Spleen (tissue), 11 donors: ENCODE results near the gene SORCS2. TPM values are rescaled to one million over a fixed set of nuclear protein-coding genes. Genes with fewer than 3 reads are reported as not detected.

Experiments used
- DNase-seq: peaks from one replicate; pipeline ENCODE4 v3.0.0-alpha.2; 2020
- H3K27ac ChIP-seq, 8 donors: fragments of 200-600 bp; sonication (generic) in 7 of 8; 1 replicate in 4 of 8; 2 replicates in 4 of 8; pipeline versions ENCODE4 v1.5.0 to v1.8.0; 2016 to 2021; ENCODE audit warnings: inconsistent platforms in 4 of 8, mild to moderate bottlenecking in 4 of 8, moderate library complexity in 1 of 8
- H3K27me3 ChIP-seq, 7 donors: fragments of 200-600 bp; sonication (generic) in 6 of 7; replicated peaks in 1 of 7; 1 replicate in 4 of 7; 2 replicates in 3 of 7; pipeline versions ENCODE4 v1.5.0 to v1.8.0; 2016 to 2021; ENCODE audit warnings: inconsistent platforms in 3 of 7, mild to moderate bottlenecking in 1 of 7
- H3K36me3 ChIP-seq, 6 donors: fragments of 200-600 bp; sonication (generic) in 5 of 6; 1 replicate in 4 of 6; 2 replicates in 2 of 6; pipeline versions ENCODE4 v1.5.0 to v1.8.0; 2016 to 2021; ENCODE audit warnings: inconsistent platforms in 2 of 6
- H3K4me1 ChIP-seq, 6 donors: fragments of 200-600 bp; sonication (generic) in 5 of 6; 1 replicate in 3 of 6; 2 replicates in 3 of 6; pipeline versions ENCODE4 v1.5.0 to v1.8.0; 2016 to 2021; ENCODE audit warnings: inconsistent platforms in 3 of 6
- H3K4me3 ChIP-seq, 8 donors: fragments of 200-600 bp; sonication (generic) in 7 of 8; 1 replicate in 4 of 8; 2 replicates in 4 of 8; pipeline versions ENCODE4 v1.5.0 to v1.8.0; 2016 to 2021; ENCODE audit warnings: inconsistent platforms in 4 of 8, mild to moderate bottlenecking in 4 of 8, moderate library complexity in 2 of 8
- H3K9me3 ChIP-seq, 8 donors: fragments of 200-600 bp; sonication (generic) in 7 of 8; 1 replicate in 4 of 8; 2 replicates in 4 of 8; pipeline versions ENCODE4 v1.5.0 to v1.8.0; 2016 to 2021; ENCODE audit warnings: inconsistent platforms in 4 of 8
- CTCF ChIP-seq, 11 experiments: fragments of 200-600 bp in 7 of 11; fragments of 450-650 bp in 4 of 11; sonication (generic) in 4 of 11; IDR thresholded peaks in 8 of 11; conservative IDR thresholded peaks in 3 of 11; 1 replicate in 7 of 11; 2 replicates in 4 of 11; pipeline versions ENCODE4 v1.4.0 to v1.8.0; 2016 to 2021; ENCODE audit warnings: antibody characterized with exemption in 11 of 11, inconsistent platforms in 4 of 11, mild to moderate bottlenecking in 1 of 11
- POLR2A ChIP-seq, 3 donors: fragments of 450-650 bp; IDR thresholded peaks; one replicate each; pipeline ENCODE4 v1.5.1; 2017; ENCODE audit warnings: antibody characterized with exemption in 3 of 3, mild to moderate bottlenecking in 1 of 3
- POLR2AphosphoS5 ChIP-seq, 3 donors: sonication (generic); formaldehyde crosslinking; IDR thresholded peaks; one replicate each; pipeline ENCODE4 v1.5.1; 2017; ENCODE audit warnings: antibody characterized with exemption in 3 of 3
- WGBS, 5 donors: extraction: QIAGEN DNeasy Blood & Tissue Kit in 3 of 5; methylation state at CpG; one replicate each; pipeline versions ENCODE4 v1.1.5 to v1.1.7; 2013 to 2018; 5-methylcytosine and 5-hydroxymethylcytosine counted together
- intact Hi-C: fragments of 100-400 bp; cut with DNase I; formaldehyde crosslinking; loops from one replicate; pipeline ENCODE4 v1.15.0; 2023; ENCODE audit warnings: low total_unique reads
- polyA plus RNA-seq, 3 donors: library from polyadenylated mRNA; stranded (reverse); fragments of 200-250 nt; gene quantifications; one replicate each; pipeline ENCODE4 v1.2.1, GENCODE V29; 2013
- total RNA-seq, 7 donors: library from RNA; depleted of rRNA in 3 of 7; stranded (reverse); fragments of >200 nt in 3 of 7; fragmentation: NEBNext Ultra II Directional in 4 of 7; extraction: Animal tissue kit (Norgen Biotek cat#: 25700) in 4 of 7; gene quantifications; one replicate each; pipeline versions ENCODE4 v1.1.0 to v1.2.1, GENCODE V29; 2016 to 2021
- donor health status: healthy with polysubstance abuse.
- donor health status: DM: no; HTN: no; CAD: no; lungs with moderate emphysema.
- donor health status: DM: no; HTN: no; CAD: no.
- donor health status: Bipolar disorder and iron deficiency.
- donor health status: healthy.
- donor health status: DM: no; HTN: no; CAD: no.
- donor health status: DM: yes; HTN: yes; CAD: no.

The SORCS2 gene
- total and polyA plus RNA-seq, 10 donors = 0.33 to 1.6 (median 0.60) TPM

GRCh38 chr4:7148337-7148736 lies 44.0 kb upstream of the SORCS2 start:
- H3K36me3 ChIP-seq = no peaks in the 10 kb centered on the region
- 78 to 91% (median 90%) methylated on average over 10 to 13 of the region's 13 CpGs for WGBS, 5 donors
- no peaks in the 10 kb centered on the region for H3K9me3 ChIP-seq
- peaks cover 0 to 48% (median 0%) of the 10 kb centered on the region in 7 donors for H3K27me3 ChIP-seq
- intact Hi-C loops = no loop called here
- no peak overlapping the region for H3K4me3 ChIP-seq
- H3K4me1 ChIP-seq = no peaks in the 10 kb centered on the region
- no peak overlapping the region for H3K27ac ChIP-seq
- TF ChIP-seq POLR2AphosphoS5 (IDR thresholded peaks at IDR 0.05) (no peak), POLR2A (IDR thresholded peaks at IDR 0.05) (no peak), CTCF (IDR thresholded peaks at IDR 0.05 in 8 of 11, conservative IDR thresholded peaks at IDR 0.05 in 3 of 11) (no peak)
- DNase-seq = no peak

- TF ChIP-seq POLR2A (IDR thresholded peaks at IDR 0.05) (no peak), CTCF (IDR thresholded peaks at IDR 0.05 in 8 of 11, conservative IDR thresholded peaks at IDR 0.05 in 3 of 11) (no peak), POLR2AphosphoS5 (IDR thresholded peaks at IDR 0.05) (no peak)
- no peak for DNase-seq
- Histone ChIP-seq H3K9me3 (no peaks in the 10 kb centered on the region), H3K36me3 (no peaks in the 10 kb centered on the region), H3K4me1 (no peaks in the 10 kb centered on the region), H3K4me3 (no peak overlapping the region), H3K27ac (no peak overlapping the region), H3K27me3 (peaks cover 0 to 54% (median 0%) of the 10 kb centered on the region in 7 donors)
- intact Hi-C loops = no loop called here
- 82 to 90% (median 89%) methylated on average over 14 to 20 of the region's 20 CpGs for WGBS, 5 donors
Observed at GRCh38 chr4:7150036-7150635, 42.2 kb upstream of the SORCS2 start.

- H3K27me3 ChIP-seq = peaks cover 0 to 50% (median 0%) of the 10 kb centered on the region in 7 donors
Observed at GRCh38 chr4:7151668-7152227, 40.6 kb upstream of the SORCS2 start.

More at GRCh38 chr4:7151668-7152227, 40.6 kb upstream of the SORCS2 start:
- no peaks in the 10 kb centered on the region for H3K9me3 ChIP-seq
- intact Hi-C loops = no loop called here
- TF ChIP-seq POLR2A (IDR thresholded peaks at IDR 0.05) (no peak), POLR2AphosphoS5 (IDR thresholded peaks at IDR 0.05) (no peak), CTCF (IDR thresholded peaks at IDR 0.05 in 8 of 11, conservative IDR thresholded peaks at IDR 0.05 in 3 of 11) (no peak)
- H3K4me1 ChIP-seq = peaks cover 4 to 15% (median 11%) of the 10 kb centered on the region in 6 donors
- no peak overlapping the region for H3K27ac ChIP-seq
- WGBS, 5 donors = 76 to 90% (median 86%) methylated on average over 13 of the region's 13 CpGs
- no peak for DNase-seq
- no peaks in the 10 kb centered on the region for H3K36me3 ChIP-seq
- no peak overlapping the region for H3K4me3 ChIP-seq
